Neuronal stem cell (in vitro differentiated cells): ENCODE data around the gene TTF2.
"Not testable (repeated sequence)": the region's sequence is repeated elsewhere in the genome, so short reads cannot be mapped to it uniquely, and the experiment has no call there.

Experiments
- DNase-seq: peaks from one replicate; pipeline ENCODE4 v3.0.0-alpha.2; 2013; ENCODE audit warnings: low spot score
- H2AFZ ChIP-seq: one replicate; pipeline ENCODE4 v1.6.1; 2013; ENCODE audit warnings: mild to moderate bottlenecking, low read length, inconsistent platforms
- H2AK5ac ChIP-seq: 2 replicates; pipeline ENCODE4 v1.6.1; 2013; ENCODE audit warnings: low read depth, mild to moderate bottlenecking, inconsistent platforms, low read length, moderate library complexity, mixed read lengths
- H2BK120ac ChIP-seq: 2 replicates; pipeline ENCODE4 v1.6.1; 2013; ENCODE audit warnings: low read depth, mild to moderate bottlenecking, inconsistent platforms, low read length, moderate library complexity, mixed read lengths
- H2BK12ac ChIP-seq: one replicate; pipeline ENCODE4 v1.6.1; 2013; ENCODE audit warnings: low read length, inconsistent platforms
- H2BK15ac ChIP-seq: 2 replicates; pipeline ENCODE4 v1.6.1; 2013; ENCODE audit warnings: mild to moderate bottlenecking, low read length, inconsistent platforms, mixed read lengths
- H2BK5ac ChIP-seq: one replicate; pipeline ENCODE4 v1.6.1; 2013; ENCODE audit warnings: inconsistent platforms, mild to moderate bottlenecking, low read length, moderate library complexity
- H3K14ac ChIP-seq: one replicate; pipeline ENCODE4 v1.6.1; 2013; ENCODE audit warnings: low read length, inconsistent platforms
- H3K18ac ChIP-seq: 2 replicates; pipeline ENCODE4 v1.6.1; 2013; ENCODE audit warnings: low read length, inconsistent platforms
- H3K23ac ChIP-seq: 2 replicates; pipeline ENCODE4 v1.6.1; 2013; ENCODE audit warnings: low read depth, mild to moderate bottlenecking, mixed read lengths, low read length, inconsistent platforms; ENCODE audit not compliant: poor library complexity
- H3K27ac ChIP-seq: replicated peaks from 3 replicates; pipeline ENCODE4 v1.5.1; 2013; ENCODE audit warnings: low read length, inconsistent platforms
- H3K27me3 ChIP-seq, 3 experiments: 2 replicates each; pipeline ENCODE4 v1.6.1; 2013; ENCODE audit warnings: low read length in 3 of 3, mild to moderate bottlenecking in 2 of 3, inconsistent platforms in 1 of 3, low read depth in 1 of 3, mixed read lengths in 1 of 3, moderate library complexity in 1 of 3; ENCODE audit not compliant: control insufficient read depth in 3 of 3, insufficient read depth in 3 of 3
- H3K36me3 ChIP-seq, 2 donors: replicated peaks in 1 of 2; 2 replicates each; pipeline ENCODE4 v1.6.1; 2013; ENCODE audit warnings: low read length in 2 of 2; ENCODE audit not compliant: control insufficient read depth in 2 of 2, insufficient read depth in 2 of 2
- H3K4ac ChIP-seq: 2 replicates; pipeline ENCODE4 v1.6.1; 2013; ENCODE audit warnings: inconsistent platforms, mild to moderate bottlenecking, low read length, moderate library complexity
- H3K4me1 ChIP-seq, 2 donors: 1 replicate in 1 of 2; 2 replicates in 1 of 2; pipeline ENCODE4 v1.6.1; 2013; ENCODE audit warnings: low read length in 2 of 2, low read depth in 1 of 2; ENCODE audit not compliant: control insufficient read depth in 2 of 2, insufficient read depth in 1 of 2
- H3K4me2 ChIP-seq: one replicate; pipeline ENCODE4 v1.6.1; 2013; ENCODE audit warnings: mild to moderate bottlenecking, low read length, inconsistent platforms; ENCODE audit not compliant: insufficient read depth, poor library complexity, severe bottlenecking
- H3K4me3 ChIP-seq, 2 donors: 2 replicates each; pipeline ENCODE4 v1.5.1; 2013; ENCODE audit warnings: low read length in 2 of 2, mild to moderate bottlenecking in 2 of 2, inconsistent platforms in 1 of 2, moderate library complexity in 1 of 2
- H3K79me1 ChIP-seq: one replicate; pipeline ENCODE4 v1.6.1; 2013; ENCODE audit warnings: low read depth, mild to moderate bottlenecking, inconsistent platforms, low read length, moderate library complexity
- H3K9ac ChIP-seq: one replicate; pipeline ENCODE4 v1.6.1; 2013; ENCODE audit warnings: mild to moderate bottlenecking, low read depth, low read length, inconsistent platforms; ENCODE audit not compliant: poor library complexity
- H3K9me3 ChIP-seq, 2 donors: replicated peaks in 1 of 2; 2 replicates each; pipeline versions ENCODE3 to v1.6.1; 2013; ENCODE audit warnings: low read length in 2 of 2, mild to moderate bottlenecking in 2 of 2, inconsistent platforms in 1 of 2, low read depth in 1 of 2, mixed read lengths in 1 of 2, moderate library complexity in 1 of 2; ENCODE audit not compliant: control insufficient read depth in 2 of 2, insufficient read depth in 1 of 2
- H4K8ac ChIP-seq: one replicate; pipeline ENCODE4 v1.6.1; 2013; ENCODE audit warnings: low read depth, mild to moderate bottlenecking, inconsistent platforms, low read length, moderate library complexity
- H4K91ac ChIP-seq: one replicate; pipeline ENCODE4 v1.6.1; 2013; ENCODE audit warnings: low read length, low read depth, mild to moderate bottlenecking, inconsistent platforms; ENCODE audit not compliant: poor library complexity
- WGBS, 2 donors: extraction: QIAGEN DNeasy Blood & Tissue Kit; methylation state at CpG; one replicate each; pipeline ENCODE4 v1.1.7; 2013; ENCODE audit warnings: missing lambda C conversion rate in 2 of 2, mixed read lengths in 1 of 2; ENCODE audit not compliant: insufficient read length in 2 of 2, insufficient replicate concordance in 1 of 2; ENCODE audit errors: extremely low coverage in 2 of 2; 5-methylcytosine and 5-hydroxymethylcytosine counted together

TTF2 gene

DNA sequence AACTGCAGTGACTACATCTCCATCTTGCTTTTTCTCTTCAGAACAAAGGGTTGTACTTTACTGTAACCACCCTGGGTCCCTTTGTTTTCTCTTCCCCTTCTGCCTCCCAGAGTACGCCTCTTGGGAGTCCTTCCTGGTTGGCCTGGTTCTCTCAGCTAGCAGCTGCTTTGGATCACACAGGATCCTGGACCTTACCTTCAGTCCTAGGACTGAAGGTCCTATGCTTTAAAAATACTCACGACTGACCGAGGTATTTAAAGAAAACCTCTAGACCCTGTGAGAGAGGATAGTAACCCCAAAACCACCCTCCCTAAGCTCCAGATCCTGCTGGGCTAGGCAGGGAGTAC, 56.6 kb downstream of the TTF2 start:
- no CpG with 5 or more reads among the region's 3 CpGs for WGBS, 2 donors

DNA sequence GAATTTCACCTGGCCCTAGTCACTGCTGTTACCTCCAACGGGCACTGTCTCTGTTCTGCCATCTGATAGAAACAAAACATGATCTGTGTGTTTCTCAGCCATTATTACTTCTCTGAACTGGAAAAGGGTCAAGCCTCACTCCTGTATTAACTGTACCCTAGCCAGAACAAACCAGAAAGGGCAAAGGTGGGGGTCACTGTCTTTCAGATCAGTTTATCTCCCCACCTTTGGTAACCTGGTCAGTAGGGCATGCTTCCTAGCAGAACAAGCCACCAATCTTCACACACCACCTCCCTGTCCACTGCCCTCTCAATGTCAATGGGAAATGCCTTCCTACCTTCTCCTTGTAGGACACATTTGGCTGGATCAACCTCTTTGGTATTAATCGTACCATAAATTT, 57.6 kb downstream of the TTF2 start:
- H2AK5ac ChIP-seq: no peak overlapping the region
- no peak overlapping the region for H4K91ac ChIP-seq
- H3K27ac ChIP-seq: no peak overlapping the region
- no peak overlapping the region for H4K8ac ChIP-seq
- no peaks in the 10 kb centered on the region for H3K79me1 ChIP-seq
- H3K27me3 ChIP-seq: no peaks in the 10 kb centered on the region
- H3K4me3 ChIP-seq: no peak overlapping the region
- no peak overlapping the region for H3K4ac ChIP-seq
- H2BK15ac ChIP-seq: no peak overlapping the region
- no peak overlapping the region for H3K4me2 ChIP-seq
- H3K4me1 ChIP-seq: peaks cover 11% of the 10 kb centered on the region in 2 donors
- H3K9ac ChIP-seq: no peak overlapping the region
- H3K9me3 ChIP-seq: no peaks in the 10 kb centered on the region
- H2AFZ ChIP-seq: no peak overlapping the region
- DNase-seq: no peak
- H3K23ac ChIP-seq: no peak overlapping the region
- no CpG with 5 or more reads among the region's 2 CpGs for WGBS, 2 donors
- no peak overlapping the region for H3K18ac ChIP-seq
- peaks cover 24 to 62% of the 10 kb centered on the region in 2 donors for H3K36me3 ChIP-seq
- H2BK120ac ChIP-seq: no peak overlapping the region
- H2BK5ac ChIP-seq: no peak overlapping the region
- H3K14ac ChIP-seq: no peak overlapping the region
- H2BK12ac ChIP-seq: no peak overlapping the region

More for the DNA sequence above, 56.6 kb downstream of the TTF2 start:
- Histone ChIP-seq H2AFZ (no peak overlapping the region), H3K27ac (no peak overlapping the region), H4K8ac (no peak overlapping the region), H3K4ac (no peak overlapping the region), H3K9me3 (no peaks in the 10 kb centered on the region), H2BK120ac (no peak overlapping the region), H3K36me3 (peaks cover 28 to 72% of the 10 kb centered on the region in 2 donors), H3K18ac (no peak overlapping the region), H3K23ac (no peak overlapping the region), H3K9ac (no peak overlapping the region), H2BK15ac (no peak overlapping the region), H3K4me1 (peaks cover 8 to 13% of the 10 kb centered on the region in 2 donors), H2AK5ac (no peak overlapping the region), H3K14ac (no peak overlapping the region), H3K79me1 (no peaks in the 10 kb centered on the region), H3K27me3 (no peaks in the 10 kb centered on the region), H4K91ac (no peak overlapping the region), H3K4me3 (no peak overlapping the region), H3K4me2 (no peak overlapping the region), H2BK5ac (no peak overlapping the region), H2BK12ac (no peak overlapping the region)
- no peak for DNase-seq

DNA sequence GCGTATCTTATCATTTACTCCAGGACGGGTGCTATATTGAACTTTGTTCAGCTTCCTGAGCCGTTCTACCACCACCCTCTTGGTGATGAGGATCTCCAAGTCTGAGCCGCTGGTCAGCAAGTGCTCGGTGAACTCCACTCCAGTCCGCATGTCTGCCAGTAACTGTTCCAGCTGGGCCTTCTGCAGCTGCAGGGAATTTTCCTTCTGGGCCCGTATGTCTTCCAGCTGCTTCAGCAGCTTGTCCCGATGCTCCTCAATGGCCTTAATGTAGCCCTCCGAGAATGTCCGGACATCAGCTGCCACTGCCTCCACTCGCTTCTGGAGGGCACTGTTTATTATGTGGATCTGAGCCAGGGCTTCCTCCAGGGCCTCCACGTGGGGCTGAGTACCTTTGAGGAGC, 58.0 kb downstream of the TTF2 start:
- Histone ChIP-seq H3K18ac (no peak overlapping the region), H3K9ac (no peak overlapping the region), H2AK5ac (no peak overlapping the region), H3K23ac (peak overlapping the region; percentile 45), H3K4ac (no peak overlapping the region), H3K14ac (no peak overlapping the region), H2BK15ac (no peak overlapping the region), H3K4me1 (peaks cover 9 to 11% of the 10 kb centered on the region in 2 donors), H3K4me2 (no peak overlapping the region), H3K4me3 (no peak overlapping the region), H3K27ac (no peak overlapping the region), H3K9me3 (no peaks in the 10 kb centered on the region), H3K36me3 (peaks cover 23 to 58% of the 10 kb centered on the region in 2 donors), H2BK12ac (no peak overlapping the region), H2AFZ (no peak overlapping the region), H2BK5ac (no peak overlapping the region), H3K27me3 (no peaks in the 10 kb centered on the region), H3K79me1 (no peaks in the 10 kb centered on the region), H4K91ac (no peak overlapping the region), H4K8ac (no peak overlapping the region), H2BK120ac (no peak overlapping the region)
- DNase-seq: no peak
- no CpG with 5 or more reads among the region's 12 CpGs for WGBS, 2 donors

DNA sequence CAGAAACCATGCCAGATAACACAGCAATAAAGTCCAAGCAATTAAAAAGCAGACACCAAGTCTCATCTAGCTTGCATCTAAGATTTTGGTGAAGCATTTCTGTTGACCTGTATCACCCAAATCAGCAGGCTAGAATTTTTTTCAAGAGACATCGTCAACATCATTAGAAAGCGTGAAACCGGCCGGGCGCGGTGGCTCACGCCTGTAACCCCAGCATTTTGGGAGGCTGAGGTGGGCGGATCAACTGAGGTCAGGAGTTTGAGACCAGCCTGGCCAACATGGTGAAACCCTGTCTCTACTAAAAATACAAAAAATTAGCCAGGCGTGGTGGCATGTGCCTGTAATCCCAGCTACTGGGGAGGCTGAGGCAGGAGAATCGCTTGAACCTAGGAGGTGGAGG, 59.0 kb downstream of the TTF2 start:
- H2BK5ac ChIP-seq, H2AFZ ChIP-seq, H3K79me1 ChIP-seq, H3K27me3 ChIP-seq, H4K8ac ChIP-seq, H4K91ac ChIP-seq, DNase-seq, H3K9ac ChIP-seq, H3K27ac ChIP-seq, H3K23ac ChIP-seq, H2AK5ac ChIP-seq, H2BK15ac ChIP-seq, H3K4me2 ChIP-seq, H3K4ac ChIP-seq, H3K4me3 ChIP-seq, H2BK12ac ChIP-seq, H3K18ac ChIP-seq, H3K14ac ChIP-seq, H2BK120ac ChIP-seq, H3K9me3 ChIP-seq: not testable (repeated sequence)
- no CpG with 5 or more reads among the region's 10 CpGs for WGBS, 2 donors
- Histone ChIP-seq H3K4me1 (peaks cover 6 to 11% of the 10 kb centered on the region in 2 donors), H3K36me3 (peaks cover 18 to 48% of the 10 kb centered on the region in 2 donors)
